HG03571 (cell line): ENCODE data around the gene YBX1.
"Not testable (repeated sequence)": the region's sequence is repeated elsewhere in the genome, so short reads cannot be mapped to it uniquely, and the experiment has no call there.

Experiments used
- ATAC-seq: cut with Tn5 transposase; IDR thresholded peaks from one replicate; pipeline ENCODE4 v1.9.1; 2021; ENCODE audit not compliant: unreplicated experiment

YBX1 gene

GRCh38 chr1:42747125-42747524 is 64.9 kb downstream of the YBX1 start:
- no peak for ATAC-seq

- no peak for ATAC-seq
Observed at GRCh38 chr1:42748021-42748420, 65.8 kb downstream of the YBX1 start.

- no peak for ATAC-seq
Observed at GRCh38 chr1:42748461-42749410, 66.5 kb downstream of the YBX1 start.

- no peak for ATAC-seq
Observed at GRCh38 chr1:42750041-42750440, 67.8 kb downstream of the YBX1 start.

- ATAC-seq, result not testable (repeated sequence)
Observed at GRCh38 chr1:42751511-42752070, 69.4 kb downstream of the YBX1 start.

- no peak for ATAC-seq
Observed at GRCh38 chr1:42752284-42752683, 70.1 kb downstream of the YBX1 start.

- ATAC-seq, result no peak
Observed at GRCh38 chr1:42753070-42753469, 70.9 kb downstream of the YBX1 start.
